ENCODE data around the gene AMFR.
"Not testable (repeated sequence)": the region's sequence is repeated elsewhere in the genome, so short reads cannot be mapped to it uniquely, and the experiment has no call there.

The AMFR gene

DNA sequence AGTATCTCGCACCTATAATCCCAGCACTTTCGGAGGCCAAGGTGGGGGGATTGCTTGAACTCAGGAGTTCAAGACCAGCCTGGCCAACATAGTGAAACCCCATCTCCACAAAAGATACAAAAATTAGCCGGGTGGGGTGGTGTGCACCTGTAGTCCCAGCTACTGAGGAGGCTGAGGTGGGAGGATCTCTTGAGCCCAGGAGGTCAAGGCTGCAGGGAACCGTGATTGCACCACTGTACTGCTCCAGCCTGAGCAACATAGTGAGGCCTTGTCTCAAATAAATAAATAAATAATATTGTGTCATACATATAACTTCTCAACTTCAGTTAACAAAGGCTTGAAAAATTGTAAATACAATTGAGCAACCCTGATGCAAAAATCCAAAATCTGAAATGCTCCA, 8.2 kb downstream of the AMFR start:
- CTCF ChIA-PET: no interaction called here
- no peaks in the 10 kb centered on the region for H3K27me3 Mint-ChIP-seq
- H3K36me3 Mint-ChIP-seq: peaks cover 10% of the 10 kb centered on the region
- peaks cover 18% of the 10 kb centered on the region for H3K4me1 Mint-ChIP-seq
- H3K27ac Mint-ChIP-seq: no peak overlapping the region
- DNase-seq: no peak
- no peaks in the 10 kb centered on the region for H3K9me3 Mint-ChIP-seq
- no peak overlapping the region for H3K4me3 Mint-ChIP-seq

- no peak overlapping the region for H3K4me3 Mint-ChIP-seq
- H3K9me3 Mint-ChIP-seq: no peaks in the 10 kb centered on the region
- CTCF ChIA-PET: no interaction called here
- peaks cover 12% of the 10 kb centered on the region for H3K4me1 Mint-ChIP-seq
- H3K36me3 Mint-ChIP-seq: peaks cover 15% of the 10 kb centered on the region
- H3K27ac Mint-ChIP-seq: no peak overlapping the region
- no peak for DNase-seq
- H3K27me3 Mint-ChIP-seq: no peaks in the 10 kb centered on the region
These were observed 9.5 kb downstream of the AMFR start for GRCh38 chr16:56415875-56416274.

- Mint-ChIP-seq H3K27ac (no peak overlapping the region), H3K4me1 (peaks cover 3% of the 10 kb centered on the region), H3K4me3 (no peak overlapping the region), H3K27me3 (no peaks in the 10 kb centered on the region), H3K36me3 (peaks cover 16% of the 10 kb centered on the region), H3K9me3 (no peaks in the 10 kb centered on the region)
- DNase-seq: no peak
- CTCF ChIA-PET: no interaction called here
These were observed 11.0 kb downstream of the AMFR start for GRCh38 chr16:56414366-56414765.

DNA sequence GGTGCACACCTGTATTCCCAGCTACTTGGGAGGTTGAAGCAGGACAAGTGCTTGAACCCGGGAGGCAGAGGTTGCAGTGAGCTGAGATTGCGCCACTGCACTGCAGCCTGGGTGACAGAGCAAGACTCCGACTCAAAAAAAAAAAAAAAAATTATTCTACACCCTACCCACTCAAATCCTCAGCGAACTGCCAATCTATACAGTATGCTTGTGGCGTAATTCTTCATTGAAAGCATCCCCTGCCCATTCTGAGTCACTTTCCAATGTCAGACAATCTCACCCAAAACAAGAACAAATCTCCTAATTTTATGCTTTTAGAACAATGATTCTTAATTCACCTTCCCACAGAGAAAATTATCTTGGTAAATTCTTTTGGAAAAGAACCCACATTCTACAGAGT, 12.0 kb downstream of the AMFR start:
- CTCF ChIA-PET: no interaction called here

DNA sequence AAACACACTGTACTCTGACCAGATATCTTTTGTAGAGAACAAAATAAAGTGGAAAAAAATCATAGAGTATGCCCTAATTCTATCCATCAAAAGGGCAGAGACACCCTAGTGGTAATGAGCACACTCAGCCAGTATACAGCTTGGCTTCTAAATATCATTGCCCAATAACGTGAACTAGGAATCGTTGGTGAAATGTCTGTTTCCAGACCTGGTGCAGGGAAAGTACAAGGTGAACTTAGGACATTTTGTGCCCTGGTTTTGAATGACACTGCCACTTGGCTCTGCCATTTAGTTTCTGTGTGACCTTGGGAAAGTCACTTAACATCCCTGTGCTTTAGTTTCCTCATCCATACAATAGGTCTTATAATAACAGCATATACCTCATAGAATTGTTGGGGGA, 13.7 kb downstream of the AMFR start:
- H3K4me3 Mint-ChIP-seq: no peak overlapping the region
- H3K27ac Mint-ChIP-seq: no peak overlapping the region
- no peaks in the 10 kb centered on the region for H3K9me3 Mint-ChIP-seq
- H3K27me3 Mint-ChIP-seq: no peaks in the 10 kb centered on the region
- CTCF ChIA-PET: no interaction called here
- peaks cover 25% of the 10 kb centered on the region for H3K36me3 Mint-ChIP-seq
- DNase-seq: no peak
- H3K4me1 Mint-ChIP-seq: peaks cover 3% of the 10 kb centered on the region

More for the DNA sequence above, 12.0 kb downstream of the AMFR start:
- H3K27me3 Mint-ChIP-seq: no peaks in the 10 kb centered on the region
- no peak overlapping the region for H3K4me3 Mint-ChIP-seq
- H3K4me1 Mint-ChIP-seq: peaks cover 3% of the 10 kb centered on the region
- no peaks in the 10 kb centered on the region for H3K9me3 Mint-ChIP-seq
- peaks cover 22% of the 10 kb centered on the region for H3K36me3 Mint-ChIP-seq
- H3K27ac Mint-ChIP-seq: no peak overlapping the region
- DNase-seq: no peak

- H3K9me3 Mint-ChIP-seq: no peaks in the 10 kb centered on the region
- peaks cover 25% of the 10 kb centered on the region for H3K36me3 Mint-ChIP-seq
- no peak overlapping the region for H3K4me3 Mint-ChIP-seq
- H3K4me1 Mint-ChIP-seq: peaks cover 3% of the 10 kb centered on the region
- no peak overlapping the region for H3K27ac Mint-ChIP-seq
- no peaks in the 10 kb centered on the region for H3K27me3 Mint-ChIP-seq
- no peak for DNase-seq
- CTCF ChIA-PET: no interaction called here
These were observed 14.2 kb downstream of the AMFR start for GRCh38 chr16:56411123-56411522.

- no peak for DNase-seq
- CTCF ChIA-PET: interaction anchor here (0.9 kb wide), 1 partner anchor 33 kb away, joined by 3 read pairs; no protein-coding TSS in a partner anchor
- H3K4me3 Mint-ChIP-seq: no peak overlapping the region
- no peaks in the 10 kb centered on the region for H3K9me3 Mint-ChIP-seq
- H3K27me3 Mint-ChIP-seq: no peaks in the 10 kb centered on the region
- H3K27ac Mint-ChIP-seq: no peak overlapping the region
- peaks cover 3% of the 10 kb centered on the region for H3K4me1 Mint-ChIP-seq
- H3K36me3 Mint-ChIP-seq: peaks cover 32% of the 10 kb centered on the region
These were observed 16.1 kb downstream of the AMFR start for GRCh38 chr16:56409195-56409594.

GRCh38 chr16:56408379-56409098, 16.8 kb downstream of the AMFR start:
- DNase-seq: no peak
- CTCF ChIA-PET: interaction anchor here (0.9 kb wide), 1 partner anchor 33 kb away, joined by 3 read pairs; no protein-coding TSS in a partner anchor
- H3K4me1 Mint-ChIP-seq: peaks cover 3% of the 10 kb centered on the region
- no peak overlapping the region for H3K4me3 Mint-ChIP-seq
- H3K9me3 Mint-ChIP-seq: no peaks in the 10 kb centered on the region
- H3K36me3 Mint-ChIP-seq: peaks cover 31% of the 10 kb centered on the region
- H3K27me3 Mint-ChIP-seq: no peaks in the 10 kb centered on the region
- no peak overlapping the region for H3K27ac Mint-ChIP-seq

GRCh38 chr16:56405977-56406672, 19.2 kb downstream of the AMFR start:
- Mint-ChIP-seq H3K4me1 (peaks cover 3% of the 10 kb centered on the region), H3K27ac (no peak overlapping the region), H3K4me3 (no peak overlapping the region), H3K36me3 (peaks cover 38% of the 10 kb centered on the region), H3K9me3 (no peaks in the 10 kb centered on the region), H3K27me3 (no peaks in the 10 kb centered on the region)
- CTCF ChIA-PET: interaction anchor here (1.0 kb wide), 1 partner anchor 73 kb away, joined by 3 read pairs; no protein-coding TSS in a partner anchor
- no peak for DNase-seq

- Mint-ChIP-seq H3K36me3 (peaks cover 45% of the 10 kb centered on the region), H3K4me3 (no peak overlapping the region), H3K9me3 (no peaks in the 10 kb centered on the region), H3K27me3 (no peaks in the 10 kb centered on the region), H3K4me1 (peaks cover 3% of the 10 kb centered on the region), H3K27ac (no peak overlapping the region)
- DNase-seq: peak; percentile 21
- CTCF ChIA-PET: interaction anchor here (0.8 to 0.9 kb wide), 2 partner anchors 12 to 46 kb away, joined by 3 read pairs; no protein-coding TSS in a partner anchor
These were observed 23.9 kb downstream of the AMFR start for GRCh38 chr16:56401482-56401881.

- Mint-ChIP-seq H3K4me1 (peaks cover 2% of the 10 kb centered on the region), H3K9me3 (no peaks in the 10 kb centered on the region), H3K27me3 (no peaks in the 10 kb centered on the region), H3K4me3 (no peak overlapping the region), H3K27ac (no peak overlapping the region), H3K36me3 (peaks cover 47% of the 10 kb centered on the region)
- no peak for DNase-seq
- CTCF ChIA-PET: no interaction called here
These were observed 24.9 kb downstream of the AMFR start for GRCh38 chr16:56400458-56400857.

DNA sequence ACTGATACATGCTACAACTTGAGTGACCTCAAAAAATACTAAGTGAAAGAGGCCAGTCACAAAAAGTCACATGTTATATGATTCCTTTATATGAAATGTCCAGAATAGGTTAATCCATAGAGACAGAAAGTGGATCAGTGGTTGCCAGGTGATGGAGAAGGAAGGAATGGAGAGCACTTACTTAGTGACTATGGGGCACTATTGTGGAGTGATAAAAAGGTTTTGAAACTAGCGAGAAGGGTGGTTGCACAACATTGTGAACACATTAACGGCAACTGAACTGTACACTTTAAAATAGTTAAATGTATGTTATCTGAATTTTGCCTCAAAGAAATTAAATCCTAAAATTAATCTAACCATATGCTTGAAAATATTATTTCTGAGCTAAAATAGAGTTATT, 25.9 kb downstream of the AMFR start:
- CTCF ChIA-PET: no interaction called here
- Mint-ChIP-seq H3K27ac (no peak overlapping the region), H3K36me3 (peaks cover 46% of the 10 kb centered on the region)

GRCh38 chr16:56399047-56399446, 26.3 kb downstream of the AMFR start:
- Mint-ChIP-seq H3K27me3 (no peaks in the 10 kb centered on the region), H3K4me1 (no peaks in the 10 kb centered on the region), H3K27ac (no peak overlapping the region), H3K36me3 (peaks cover 48% of the 10 kb centered on the region), H3K4me3 (no peak overlapping the region), H3K9me3 (no peaks in the 10 kb centered on the region)
- CTCF ChIA-PET: no interaction called here
- no peak for DNase-seq

More for the DNA sequence above, 25.9 kb downstream of the AMFR start:
- no peaks in the 10 kb centered on the region for H3K9me3 Mint-ChIP-seq
- H3K4me3 Mint-ChIP-seq: no peak overlapping the region
- no peak for DNase-seq
- H3K4me1 Mint-ChIP-seq: no peaks in the 10 kb centered on the region
- no peaks in the 10 kb centered on the region for H3K27me3 Mint-ChIP-seq

GRCh38 chr16:56396724-56397123, 28.6 kb downstream of the AMFR start:
- H3K9me3 Mint-ChIP-seq, DNase-seq, H3K27me3 Mint-ChIP-seq, CTCF ChIA-PET, H3K4me1 Mint-ChIP-seq, H3K4me3 Mint-ChIP-seq, H3K27ac Mint-ChIP-seq: not testable (repeated sequence)
- peaks cover 52% of the 10 kb centered on the region for H3K36me3 Mint-ChIP-seq

GRCh38 chr16:56389554-56389953, 35.8 kb downstream of the AMFR start:
- Mint-ChIP-seq H3K4me1 (no peaks in the 10 kb centered on the region), H3K27me3 (no peaks in the 10 kb centered on the region), H3K36me3 (peaks cover 51% of the 10 kb centered on the region), H3K9me3 (no peaks in the 10 kb centered on the region), H3K27ac (no peak overlapping the region), H3K4me3 (no peak overlapping the region)
- CTCF ChIA-PET: interaction anchor here (0.9 kb wide), 1 partner anchor 12 kb away, joined by 3 read pairs; no protein-coding TSS in a partner anchor
- no peak for DNase-seq
